HPDE6-E6E7 (cell line): ENCODE measurements around the gene CRADD.
"Not testable (repeated sequence)": the region's sequence is repeated elsewhere in the genome, so short reads cannot be mapped to it uniquely, and the experiment has no call there.

Experiments used
- DNase-seq: peaks from one replicate; pipeline ENCODE4 v3.0.0; 2011; ENCODE audit warnings: missing footprints; ENCODE audit errors: extremely low spot score

CRADD gene

DNA sequence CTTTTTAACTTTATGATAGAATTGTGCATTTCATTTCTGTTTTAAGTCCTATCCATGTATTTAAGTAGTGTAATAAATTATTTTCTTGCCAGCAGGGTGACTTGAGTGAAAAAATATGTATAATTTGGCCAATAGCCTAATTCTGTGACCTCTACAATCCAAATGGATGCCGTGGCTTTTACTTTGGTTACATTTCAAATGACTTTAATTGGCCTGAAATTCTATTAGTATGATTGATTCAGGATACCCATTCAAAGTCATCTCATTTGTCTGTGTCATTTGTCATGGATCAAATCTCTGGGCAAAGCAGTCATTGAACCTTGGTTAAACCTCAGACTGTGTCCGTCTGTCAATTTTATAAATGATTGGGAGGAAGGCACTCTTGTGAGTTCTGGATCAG is 29.6 kb downstream of the CRADD start:
- no peak for DNase-seq

DNA sequence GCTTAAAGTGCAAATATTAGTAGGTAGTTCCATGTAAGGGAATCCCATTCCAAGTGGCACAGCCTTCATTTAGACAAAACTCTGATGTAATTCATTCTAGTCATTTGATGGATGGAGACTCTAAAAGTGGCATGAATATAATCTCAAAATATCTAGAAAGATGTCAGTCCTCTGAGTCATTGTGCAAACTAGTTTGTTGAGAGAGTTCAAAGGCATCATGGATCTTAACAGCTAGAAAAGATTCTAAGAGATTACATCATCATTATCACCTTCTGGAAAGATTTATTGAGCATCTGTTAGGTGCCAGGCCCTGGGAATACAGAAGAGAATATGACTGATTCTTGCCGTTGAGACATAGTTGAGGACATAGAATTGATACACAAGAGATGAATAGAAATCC is 30.7 kb downstream of the CRADD start:
- no peak for DNase-seq

DNA sequence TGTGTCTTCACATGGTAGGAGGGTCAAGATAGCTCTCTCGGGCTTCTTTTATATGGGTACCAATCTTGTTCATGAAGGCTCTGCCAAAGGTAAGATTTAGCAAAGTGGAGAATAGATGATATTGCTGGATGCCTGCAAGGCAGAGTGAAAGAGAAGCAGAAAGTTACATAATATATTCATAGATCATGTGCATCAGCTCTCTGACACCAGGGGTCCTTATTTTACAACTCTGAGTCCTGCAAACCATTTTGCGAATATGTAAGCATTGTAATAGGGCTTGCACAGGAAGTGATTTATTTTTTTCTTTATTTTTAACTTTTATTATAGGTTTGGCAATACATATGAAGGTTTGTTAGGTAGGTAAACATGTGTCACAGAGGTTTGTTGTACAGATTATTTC is 31.8 kb downstream of the CRADD start:
- DNase-seq, result no peak

DNA sequence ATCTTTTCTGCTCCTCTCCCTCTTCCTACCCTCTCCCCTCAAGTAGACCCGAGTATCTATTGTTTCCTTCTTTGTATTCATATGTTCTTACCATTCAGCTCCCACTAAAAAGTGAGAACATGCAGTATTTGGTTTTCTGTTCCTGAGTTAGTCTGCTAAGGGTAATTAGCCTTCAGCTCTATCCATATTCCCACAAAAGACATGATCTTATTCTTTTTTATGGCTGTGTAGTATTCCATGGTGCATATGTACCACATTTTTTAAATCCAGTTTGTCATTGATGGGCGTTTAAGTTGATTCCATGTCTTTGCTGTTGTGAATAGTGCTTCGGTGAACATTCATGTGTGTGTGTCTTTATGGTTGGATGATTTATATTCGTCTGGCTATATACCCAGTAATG is 32.2 kb downstream of the CRADD start:
- no peak for DNase-seq

DNA sequence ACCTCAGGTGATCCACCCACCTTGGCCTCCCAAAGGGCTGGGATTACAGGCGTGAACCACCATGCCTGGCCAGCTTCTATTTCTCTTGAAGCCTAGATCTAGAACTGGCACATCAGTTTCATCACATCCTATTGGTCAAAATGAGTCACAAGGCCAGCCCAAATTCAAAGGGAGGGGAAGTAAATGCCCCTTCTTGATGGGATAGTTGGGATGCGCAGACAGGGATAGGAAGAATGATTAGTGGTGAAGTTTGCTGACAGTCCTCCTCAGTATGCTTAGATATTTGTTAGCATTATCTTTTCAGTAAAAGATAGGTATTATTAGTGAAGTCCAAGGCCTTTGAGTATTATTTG is 33.4 kb downstream of the CRADD start:
- no peak for DNase-seq

DNA sequence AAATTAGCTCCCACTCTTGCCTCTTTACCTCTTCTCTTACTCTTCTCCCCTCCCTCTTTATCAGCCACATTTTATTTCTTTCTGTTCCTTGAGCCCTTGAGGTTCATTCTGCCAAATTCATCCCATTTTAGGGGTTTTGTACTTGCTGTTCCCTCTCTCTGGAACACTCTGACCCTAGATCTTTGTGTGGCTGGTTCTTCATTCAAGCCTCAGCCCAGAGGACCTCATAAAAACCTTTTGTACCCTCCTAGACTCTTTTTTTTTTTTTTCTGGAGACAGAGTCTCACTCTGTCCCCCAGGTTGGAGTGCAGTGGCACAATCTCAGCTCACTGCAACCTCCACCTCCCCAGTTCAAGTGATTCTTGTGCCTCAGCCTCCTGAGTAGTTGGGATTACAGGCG is 34.3 kb downstream of the CRADD start:
- not testable (repeated sequence) for DNase-seq

DNA sequence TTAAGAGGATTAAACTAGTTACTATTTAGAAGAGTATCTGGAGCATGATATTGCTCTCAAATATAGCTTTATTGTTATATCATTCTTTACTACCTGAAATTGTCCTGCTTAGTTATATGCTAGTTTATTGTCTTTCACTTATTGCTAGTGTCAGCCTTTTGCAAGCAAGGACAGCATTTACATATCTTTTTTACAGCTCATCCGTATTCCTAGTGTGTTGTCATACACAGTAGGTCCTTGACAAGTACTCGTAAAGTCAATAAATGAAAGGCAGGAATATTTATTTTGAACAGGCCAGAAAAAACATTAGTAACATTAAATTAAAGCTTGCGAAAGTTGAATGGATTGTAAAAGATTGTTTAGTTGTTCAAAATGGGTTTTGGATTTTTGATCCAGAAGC is 35.0 kb downstream of the CRADD start:
- no peak for DNase-seq

DNA sequence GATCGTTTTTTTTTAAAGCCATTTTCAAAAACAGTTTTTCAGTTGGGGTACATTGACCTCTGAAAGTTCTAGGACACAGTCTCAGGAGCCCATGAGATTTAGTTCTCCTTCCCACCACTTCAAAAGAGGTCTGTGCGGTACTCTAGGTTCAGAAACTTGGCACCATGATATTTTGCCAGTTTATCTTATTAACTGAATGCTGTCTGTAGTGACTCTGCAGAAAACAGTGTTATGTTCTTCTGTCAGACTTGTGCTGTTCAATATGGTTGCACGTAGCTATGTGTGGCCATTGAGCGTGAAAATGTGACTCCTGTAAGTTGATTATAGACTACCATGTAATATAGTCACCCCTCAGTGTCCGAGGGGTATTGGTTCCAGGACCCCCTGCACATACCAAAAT is 35.9 kb downstream of the CRADD start:
- no peak for DNase-seq

DNA sequence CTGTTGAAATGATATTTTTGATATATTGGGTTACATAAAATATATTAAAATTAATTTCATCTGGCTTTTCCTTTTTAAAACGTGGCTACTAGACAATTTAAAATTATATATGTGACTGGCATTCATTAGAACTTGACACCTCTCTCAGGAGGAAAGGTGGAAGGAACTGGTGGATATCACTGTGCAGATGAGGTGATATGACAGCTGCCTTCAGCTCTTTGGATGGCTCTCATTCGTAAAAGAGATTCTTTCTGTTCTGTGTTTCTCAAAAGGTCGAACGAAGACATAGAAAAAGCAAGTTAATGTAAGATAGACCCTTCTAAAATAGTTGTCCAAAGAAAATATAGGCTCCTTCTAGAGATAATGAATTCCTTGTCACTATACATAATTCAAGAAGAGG is 36.6 kb downstream of the CRADD start:
- DNase-seq, result no peak

DNA sequence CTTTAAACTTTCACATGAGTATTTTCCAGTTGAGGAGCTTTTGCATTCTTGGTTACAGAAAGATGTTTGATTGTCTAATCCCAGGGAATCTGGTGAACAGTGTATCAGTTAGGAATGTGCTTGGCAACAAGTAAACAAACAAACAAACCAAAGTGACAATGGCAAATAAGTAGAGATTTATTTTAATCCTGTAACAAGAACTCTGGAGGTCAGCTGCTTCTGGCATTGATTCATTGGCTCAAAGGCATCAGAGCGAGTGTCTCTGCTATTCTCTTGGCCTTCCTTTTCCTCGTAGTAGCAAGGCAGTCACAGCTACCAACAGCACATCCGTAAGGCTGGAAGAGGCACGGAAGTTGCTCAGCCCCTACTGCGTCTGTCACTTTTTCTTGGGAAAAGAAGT is 37.2 kb downstream of the CRADD start:
- no peak for DNase-seq

DNA sequence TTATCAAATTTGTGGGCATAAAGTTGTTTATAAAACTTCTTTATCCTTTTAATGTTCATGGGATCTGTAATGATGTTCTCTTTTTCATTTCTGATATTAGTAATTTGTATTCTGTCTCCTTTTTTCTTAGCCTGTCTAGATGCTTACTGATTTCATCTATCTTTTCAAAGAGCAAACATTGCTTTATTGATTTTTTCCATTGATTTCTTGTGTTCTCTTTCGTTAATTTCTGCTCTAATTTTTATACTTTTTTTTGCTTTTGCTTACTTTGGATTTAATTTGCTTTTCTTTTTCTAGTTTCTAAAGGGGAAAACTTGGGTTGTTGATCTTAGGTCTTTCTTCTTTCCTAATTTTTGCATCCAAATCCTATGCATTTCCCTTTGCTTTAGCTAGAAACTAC is 42.5 kb downstream of the CRADD start:
- no peak for DNase-seq

DNA sequence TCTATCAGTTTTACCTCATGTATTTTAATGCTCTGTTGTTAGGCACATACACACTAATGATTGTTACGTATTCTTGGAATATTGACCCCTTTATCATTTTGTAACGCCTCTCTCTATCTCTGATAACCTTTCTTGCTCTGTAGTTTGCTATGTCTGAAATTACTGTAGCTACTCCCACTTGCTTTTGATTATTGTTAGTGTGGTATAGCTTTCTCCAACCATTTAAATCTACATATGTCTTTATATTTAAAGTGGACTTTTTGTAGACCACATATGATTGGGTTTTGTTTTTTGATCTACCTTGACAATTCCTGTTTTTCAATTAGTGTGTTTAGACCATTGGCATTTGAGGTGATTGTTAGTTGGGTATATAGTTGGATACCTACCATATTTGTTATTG is 43.4 kb downstream of the CRADD start:
- DNase-seq, result no peak

DNA sequence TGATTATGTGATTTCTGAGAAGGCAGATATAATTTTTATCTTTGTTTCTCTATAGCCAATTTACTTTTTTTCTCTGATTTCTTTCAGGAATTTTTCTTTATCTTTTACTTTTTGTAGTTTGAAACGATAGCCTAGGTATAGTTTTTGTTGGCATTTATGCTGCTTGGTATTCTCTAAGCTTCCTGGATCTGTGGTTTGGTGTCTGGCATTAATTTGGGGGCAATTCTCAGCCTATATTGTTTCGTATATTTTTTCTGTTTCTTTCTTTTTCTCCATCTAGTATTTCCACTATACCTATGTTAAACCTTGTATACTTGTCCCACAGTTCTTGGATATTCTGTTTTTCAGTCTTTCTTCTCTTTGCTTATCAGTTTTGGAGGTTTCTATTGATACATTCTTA is 45.0 kb downstream of the CRADD start:
- DNase-seq, result no peak

DNA sequence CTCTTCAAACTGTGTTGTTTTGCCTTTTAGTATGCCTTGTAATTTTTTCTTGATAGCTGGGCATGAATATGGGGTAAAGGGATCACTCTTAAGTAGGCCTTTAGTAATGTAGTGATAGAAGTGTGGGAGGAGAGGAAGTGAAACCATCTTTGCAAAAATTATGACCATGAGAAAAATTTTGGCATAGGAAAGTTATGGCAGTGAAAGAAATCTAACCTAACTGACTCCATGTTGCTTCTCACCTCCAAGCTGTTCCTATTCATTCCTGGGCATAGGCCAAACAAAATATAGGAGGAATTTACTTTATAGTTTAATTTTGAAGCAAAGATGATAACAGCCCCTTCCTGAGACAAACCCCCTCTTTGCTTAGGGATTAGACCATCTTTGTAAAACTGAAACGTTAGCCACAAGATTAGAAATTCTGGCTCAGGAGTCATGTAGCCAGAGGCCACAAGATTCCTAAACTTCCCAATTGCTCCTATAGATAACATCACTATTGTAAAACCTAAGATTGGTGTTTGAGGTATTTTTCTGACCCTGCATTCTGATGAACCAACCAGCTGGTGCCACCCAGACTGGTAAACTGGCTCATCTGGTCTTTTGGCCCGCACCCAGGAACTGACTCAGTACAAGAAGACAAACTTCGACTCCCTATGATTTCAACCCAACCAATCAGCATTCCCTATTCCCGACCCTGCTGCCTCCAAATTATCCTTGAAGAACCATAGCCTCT is 45.8 kb downstream of the CRADD start:
- no peak for DNase-seq

DNA sequence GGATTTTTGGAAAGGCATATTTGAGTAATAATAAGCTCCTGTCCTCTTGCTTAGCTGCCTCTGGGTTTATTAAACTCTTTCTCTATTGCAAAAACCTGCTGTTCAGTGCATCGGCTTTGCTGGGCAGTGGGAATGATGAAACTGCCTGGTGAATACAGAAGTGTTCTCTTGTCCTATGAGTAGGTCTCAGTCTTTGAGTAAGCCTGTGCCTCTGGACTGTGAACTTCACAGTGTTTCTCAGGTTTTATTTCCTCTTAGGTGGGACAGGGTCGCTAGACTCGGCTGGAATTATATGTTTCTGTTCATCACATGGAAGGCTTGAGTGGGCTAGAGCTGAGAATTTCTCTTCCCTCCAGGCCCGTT is 46.4 kb downstream of the CRADD start:
- DNase-seq, result no peak

DNA sequence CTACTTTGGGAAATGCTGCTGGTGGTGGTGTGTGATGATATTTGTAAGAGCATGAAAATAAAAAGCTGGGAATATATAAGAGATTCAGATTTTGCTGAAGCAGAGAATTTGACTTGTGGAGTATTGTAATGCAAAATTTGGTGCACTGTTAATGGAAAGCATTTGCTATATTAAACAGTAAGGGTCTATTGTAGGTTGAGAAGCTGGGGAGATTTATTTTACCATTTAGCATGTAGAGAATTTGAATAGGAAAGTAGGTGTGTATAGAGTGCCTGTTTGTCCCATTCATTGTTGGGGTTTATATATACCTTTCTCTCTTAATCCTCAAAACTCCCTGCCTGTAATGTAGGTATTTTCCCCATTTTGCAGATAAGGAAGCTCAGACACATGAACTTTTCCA is 48.4 kb downstream of the CRADD start:
- no peak for DNase-seq

DNA sequence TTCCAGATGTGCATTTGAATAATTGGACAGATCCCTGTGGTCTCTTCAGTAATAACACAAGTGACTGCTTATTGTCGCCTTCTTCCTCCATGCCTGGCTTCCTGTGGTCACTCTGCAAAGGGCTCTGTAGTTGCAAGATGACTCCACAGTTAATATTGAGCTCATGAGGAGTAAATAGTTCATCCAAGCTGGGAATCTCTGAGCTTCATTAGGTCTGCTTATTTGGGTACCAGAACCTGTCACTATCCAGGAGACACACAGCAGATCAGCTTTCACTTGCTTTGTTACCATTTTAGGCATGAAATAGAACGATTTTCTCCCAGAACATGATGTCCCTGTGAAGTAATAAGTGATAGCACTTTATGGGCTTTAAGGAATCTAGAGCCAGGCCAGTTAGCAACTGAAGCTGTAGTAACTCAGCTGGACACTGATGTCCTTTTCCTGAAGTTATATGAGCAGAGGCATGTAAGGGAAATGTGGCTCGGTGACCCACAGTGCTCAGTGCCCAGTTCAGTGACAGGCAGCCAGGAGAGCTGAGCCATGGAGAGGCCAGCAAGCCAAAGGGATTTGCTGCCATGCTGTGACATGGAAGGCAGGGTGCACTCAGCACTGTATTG is 50.1 kb downstream of the CRADD start:
- no peak for DNase-seq

DNA sequence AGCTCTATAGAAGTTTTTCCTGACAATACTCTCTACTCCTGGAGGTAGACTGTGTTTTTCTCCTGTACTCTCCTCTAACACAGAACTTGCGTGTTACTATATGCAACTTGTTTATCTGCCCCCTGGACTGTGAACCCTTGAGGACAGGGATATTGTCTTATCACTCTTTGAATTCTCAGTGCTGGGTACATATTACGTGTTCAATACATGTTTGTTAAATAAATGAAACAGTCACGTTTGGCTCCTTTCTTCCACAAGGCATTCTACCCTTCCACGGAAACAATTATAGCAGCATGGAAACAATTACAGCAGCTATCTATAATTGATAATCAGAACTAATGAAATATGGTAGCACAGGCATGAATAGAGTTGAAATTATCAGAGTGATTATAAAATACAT is 50.7 kb downstream of the CRADD start:
- DNase-seq, result no peak

DNA sequence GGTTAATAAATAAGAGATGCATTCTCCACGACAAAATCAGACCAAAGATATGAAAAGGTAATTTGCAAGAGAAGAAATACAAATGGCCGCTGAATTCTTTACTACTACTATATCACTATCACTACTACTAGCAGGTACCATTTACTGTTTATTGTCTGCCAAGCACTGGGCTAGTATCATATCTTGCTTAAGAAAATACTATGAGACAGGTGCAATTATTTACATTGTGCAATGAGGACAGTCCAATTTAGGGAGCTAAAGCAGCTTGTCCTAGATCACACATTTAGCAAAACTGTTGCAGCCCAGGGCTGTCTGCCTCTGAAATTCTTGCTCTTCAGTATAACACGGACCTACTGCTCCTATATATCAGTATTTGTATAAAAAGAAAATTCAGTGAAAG is 52.8 kb downstream of the CRADD start:
- DNase-seq, result no peak

DNA sequence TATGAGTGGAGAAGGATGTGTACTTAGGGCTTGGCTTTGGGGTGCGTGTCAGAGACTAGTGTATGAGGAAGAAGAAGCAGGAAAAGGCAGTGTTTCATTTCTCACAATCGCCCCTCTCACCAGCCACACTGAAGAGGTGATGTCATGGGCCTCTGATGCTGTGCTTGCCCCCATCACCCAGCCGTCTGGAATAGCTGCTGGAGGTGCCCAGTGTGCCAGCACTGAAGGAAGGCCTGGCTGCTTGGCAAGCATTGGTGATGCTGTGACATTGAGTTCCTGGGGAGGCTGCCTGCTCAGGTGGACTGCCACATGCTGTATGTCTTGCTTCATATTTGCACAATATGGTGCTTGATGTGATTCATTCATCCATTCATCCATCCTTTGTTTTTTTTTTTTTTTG is 56.2 kb downstream of the CRADD start:
- no peak for DNase-seq

DNA sequence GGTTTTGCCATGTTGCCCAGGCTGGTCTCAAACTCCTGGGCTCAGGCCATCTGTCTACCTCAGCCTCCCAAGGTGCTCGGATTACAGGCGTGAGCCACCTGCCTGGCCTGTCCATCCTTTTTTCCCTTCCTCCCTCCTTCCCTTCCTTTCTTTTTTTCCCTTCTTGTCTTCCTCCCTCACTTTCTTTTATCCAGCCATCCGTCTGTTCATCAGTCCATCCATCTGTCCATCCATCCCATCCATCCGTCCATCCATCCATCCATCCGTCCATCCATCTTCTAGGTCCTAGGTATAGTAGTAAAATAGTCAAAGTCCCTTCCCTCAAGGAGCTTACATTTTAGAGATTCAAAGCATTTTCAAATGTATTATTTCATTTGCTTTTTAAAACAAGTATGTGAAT is 56.8 kb downstream of the CRADD start:
- DNase-seq, result no peak

DNA sequence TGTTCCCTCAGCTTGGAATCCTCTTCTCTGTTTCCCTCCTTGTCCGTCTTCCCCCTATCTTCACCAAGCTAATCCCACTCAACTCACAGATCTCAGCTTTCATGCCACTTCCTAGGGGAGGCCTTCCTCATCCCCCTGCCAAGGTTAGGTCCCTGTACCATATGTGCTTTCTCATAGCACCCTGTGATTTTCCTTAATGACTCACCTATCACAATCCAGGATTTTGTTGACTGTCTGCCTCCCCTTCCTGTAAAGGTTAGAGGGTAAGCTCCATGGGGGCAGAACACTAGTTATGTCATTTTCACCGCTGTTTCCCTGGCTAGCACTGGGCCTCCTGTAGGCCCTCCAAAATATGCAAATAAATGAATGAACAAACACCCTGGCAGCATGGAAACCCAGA is 57.6 kb downstream of the CRADD start:
- DNase-seq, result no peak

DNA sequence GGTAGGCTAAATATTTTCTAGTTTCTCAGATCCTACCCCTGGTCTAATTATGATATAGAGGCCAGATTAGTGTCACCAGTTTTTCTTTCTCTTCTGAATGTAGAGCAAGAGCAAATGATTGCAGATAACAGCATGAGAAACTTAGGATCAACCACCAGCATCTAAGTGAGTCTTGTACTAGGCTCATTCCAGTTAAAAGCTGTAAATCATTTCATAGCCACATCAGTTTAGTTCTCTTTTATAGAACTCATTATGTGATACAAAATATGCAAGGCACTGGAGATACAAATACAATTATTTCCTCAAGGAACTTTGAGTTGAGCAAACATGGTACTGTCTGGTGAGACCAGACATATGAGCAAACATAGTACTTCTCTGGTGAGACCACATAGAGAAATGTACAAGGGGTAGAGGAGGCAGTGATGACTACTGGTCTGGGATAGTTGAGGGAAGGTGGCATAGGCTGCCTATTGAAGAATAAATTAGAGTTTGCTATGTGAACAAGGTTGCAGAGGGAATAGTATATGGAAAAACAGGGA is 59.5 kb downstream of the CRADD start:
- no peak for DNase-seq
